KMS-11 (cell line): ENCODE data around the gene CXCL14.

Source experiments
- H2AFZ ChIP-seq: fragments of 200-600 bp; sonication (generic); 2 replicates; pipeline ENCODE4 v1.6.1; 2016; ENCODE audit warnings: antibody characterized with exemption, mixed run types, low read depth
- H3K27ac ChIP-seq: fragments of 200-600 bp; sonication (generic); 2 replicates; pipeline ENCODE4 v1.6.1; 2016; ENCODE audit warnings: mild to moderate bottlenecking, mixed run types
- H3K27me3 ChIP-seq: fragments of 200-600 bp; sonication (generic); 2 replicates; pipeline ENCODE4 v1.6.1; 2017; ENCODE audit warnings: mild to moderate bottlenecking, low read depth, mixed run types, moderate library complexity; ENCODE audit not compliant: insufficient read depth
- H3K36me3 ChIP-seq: fragments of 200-600 bp; sonication (generic); 2 replicates; pipeline ENCODE4 v1.6.1; 2017; ENCODE audit warnings: mild to moderate bottlenecking, mixed run types; ENCODE audit not compliant: insufficient read depth
- H3K4me1 ChIP-seq: fragments of 200-600 bp; sonication (generic); 2 replicates; pipeline ENCODE4 v1.6.1; 2016; ENCODE audit warnings: mild to moderate bottlenecking, low read depth, mixed run types; ENCODE audit not compliant: poor library complexity, severe bottlenecking
- H3K4me2 ChIP-seq: fragments of 200-600 bp; sonication (generic); 2 replicates; pipeline ENCODE4 v1.7.0; 2016; ENCODE audit warnings: mild to moderate bottlenecking, mixed run types
- H3K4me3 ChIP-seq: fragments of 200-600 bp; sonication (generic); IDR thresholded peaks from 2 replicates; pipeline ENCODE4 v1.6.1; 2017; ENCODE audit warnings: low read depth, low read length, mixed read lengths; ENCODE audit not compliant: insufficient read depth
- H3K79me2 ChIP-seq: fragments of 200-600 bp; sonication (generic); 2 replicates; pipeline ENCODE4 v1.6.1; 2016; ENCODE audit warnings: low read depth, mixed run types; ENCODE audit not compliant: insufficient read depth
- H3K9ac ChIP-seq: fragments of 200-600 bp; sonication (generic); 2 replicates; pipeline ENCODE4 v1.6.1; 2016; ENCODE audit warnings: mild to moderate bottlenecking, mixed run types
- H4K20me1 ChIP-seq: fragments of 200-600 bp; sonication (generic); 2 replicates; pipeline ENCODE4 v1.6.1; 2016; ENCODE audit warnings: mild to moderate bottlenecking, mixed run types; ENCODE audit not compliant: insufficient read depth
- CTCF ChIP-seq: fragments of 200-600 bp; sonication (generic); conservative IDR thresholded peaks from 2 replicates; pipeline ENCODE4 v1.6.1; 2017; ENCODE audit warnings: low read depth, mild to moderate bottlenecking, antibody characterized with exemption, low read length, moderate library complexity, mixed read lengths

The CXCL14 gene

GRCh38 chr5:135538261-135538660 lies 40.5 kb downstream of the CXCL14 start:
- Histone ChIP-seq H3K9ac (no peak overlapping the region), H2AFZ (no peak overlapping the region), H3K36me3 (no peaks in the 10 kb centered on the region), H3K4me2 (no peak overlapping the region), H3K4me3 (no peak overlapping the region), H3K79me2 (no peaks in the 10 kb centered on the region), H3K27ac (no peak overlapping the region), H3K27me3 (no peaks in the 10 kb centered on the region), H4K20me1 (no peaks in the 10 kb centered on the region), H3K4me1 (peaks cover 11% of the 10 kb centered on the region)
- TF ChIP-seq CTCF, result no peak

- no peak overlapping the region for H3K4me3 ChIP-seq
- no peaks in the 10 kb centered on the region for H3K36me3 ChIP-seq
- H2AFZ ChIP-seq, result no peak overlapping the region
- H4K20me1 ChIP-seq, result no peaks in the 10 kb centered on the region
- no peaks in the 10 kb centered on the region for H3K27me3 ChIP-seq
- H3K4me1 ChIP-seq, result peaks cover 6% of the 10 kb centered on the region
- H3K4me2 ChIP-seq, result no peak overlapping the region
- no peak overlapping the region for H3K27ac ChIP-seq
- no peaks in the 10 kb centered on the region for H3K79me2 ChIP-seq
- TF ChIP-seq CTCF, result no peak
- H3K9ac ChIP-seq, result no peak overlapping the region
These were observed 41.0 kb downstream of the CXCL14 start for GRCh38 chr5:135537745-135538144.

GRCh38 chr5:135537271-135537670 lies 41.5 kb downstream of the CXCL14 start:
- TF ChIP-seq CTCF, result no peak
- Histone ChIP-seq H3K9ac (no peak overlapping the region), H2AFZ (no peak overlapping the region), H3K4me1 (peaks cover under 1% of the 10 kb centered on the region), H3K4me3 (no peak overlapping the region), H3K27me3 (no peaks in the 10 kb centered on the region), H3K36me3 (no peaks in the 10 kb centered on the region), H4K20me1 (no peaks in the 10 kb centered on the region), H3K27ac (no peak overlapping the region), H3K4me2 (no peak overlapping the region), H3K79me2 (no peaks in the 10 kb centered on the region)

GRCh38 chr5:135535820-135536801 lies 42.7 kb downstream of the CXCL14 start, which contains the start of gene NEUROG1:
Gene NEUROG1 (minus strand): TSS chr5:135535964. CDS start chr5:135535690, 274 bp downstream.
- H3K4me3 ChIP-seq, result no peak within 1 kb of the TSS
- no peak within 1 kb of the TSS for H3K27ac ChIP-seq
- no peak within 1 kb of the TSS for H3K9ac ChIP-seq
- H2AFZ ChIP-seq, result no peak within 1 kb of the TSS
- H3K27me3 ChIP-seq, result no peaks in the 10 kb centered on the region
- no peaks in the 10 kb centered on the region for H3K4me1 ChIP-seq
- H3K79me2 ChIP-seq, result no peaks in the 10 kb centered on the region
- no peaks in the 10 kb centered on the region for H3K36me3 ChIP-seq
- H3K4me2 ChIP-seq, result no peak within 1 kb of the TSS
- no peaks in the 10 kb centered on the region for H4K20me1 ChIP-seq
- TF ChIP-seq CTCF, result no peak
